HEK293 (cell line): ENCODE results near the gene SERPINI1.

Experiments used
- ZFP3 ChIP-seq: fragments of 450-650 bp; formaldehyde crosslinking; IDR thresholded peaks from 2 replicates; pipeline ENCODE4 v1.5.1; 2016; ENCODE audit warnings: low read depth, missing biosample characterization, missing genetic modification characterization
- ZFP37 ChIP-seq: fragments of 450-650 bp; formaldehyde crosslinking; IDR thresholded peaks from 2 replicates; pipeline ENCODE4 v1.5.1; 2016; ENCODE audit warnings: missing biosample characterization, missing genetic modification characterization
- ZNF133 ChIP-seq: fragments of 450-650 bp; formaldehyde crosslinking; IDR thresholded peaks from 2 replicates; pipeline ENCODE4 v1.5.1; 2016; ENCODE audit warnings: missing biosample characterization, missing genetic modification characterization
- ZNF174 ChIP-seq: fragments of 450-650 bp; formaldehyde crosslinking; IDR thresholded peaks from 2 replicates; pipeline ENCODE4 v1.5.0; 2017; ENCODE audit warnings: missing biosample characterization, mild to moderate bottlenecking, missing genetic modification characterization
- ZNF239 ChIP-seq: fragments of 450-650 bp; formaldehyde crosslinking; IDR thresholded peaks from 2 replicates; pipeline ENCODE4 v1.5.1; 2016; ENCODE audit warnings: missing biosample characterization, missing genetic modification characterization
- ZNF394 ChIP-seq: fragments of 450-650 bp; formaldehyde crosslinking; IDR thresholded peaks from 2 replicates; pipeline ENCODE4 v1.5.1; 2016; ENCODE audit warnings: missing biosample characterization, missing genetic modification characterization, mild to moderate bottlenecking, moderate library complexity, borderline replicate concordance
- ZNF670 ChIP-seq: fragments of 450-650 bp; formaldehyde crosslinking; IDR thresholded peaks from 2 replicates; pipeline ENCODE4 v1.5.1; 2016; ENCODE audit warnings: missing biosample characterization, missing genetic modification characterization, low read depth
- TF ChIP-seq, protein P1 (sequence below): IDR thresholded peaks from 2 replicates; pipeline ENCODE4 v1.6.1; 2011; ENCODE audit warnings: mild to moderate bottlenecking, low read depth, low read length, borderline replicate concordance
- TF ChIP-seq, protein P2 (sequence below): fragments of 450-650 bp; formaldehyde crosslinking; IDR thresholded peaks from 2 replicates; pipeline ENCODE4 v1.5.1; 2016; ENCODE audit warnings: missing biosample characterization, missing genetic modification characterization
- TF ChIP-seq, protein P3 (sequence below): fragments of 450-650 bp; formaldehyde crosslinking; conservative IDR thresholded peaks from 2 replicates; pipeline ENCODE4 v1.5.1; 2016; ENCODE audit warnings: low read depth, missing biosample characterization, missing genetic modification characterization

GRCh38 chr3:167750272-167750971, 14.9 kb downstream of the SERPINI1 start:
- TF ChIP-seq ZNF174 (tag by site-specific recombination), result no peak
- TF ChIP-seq, protein P1, sequence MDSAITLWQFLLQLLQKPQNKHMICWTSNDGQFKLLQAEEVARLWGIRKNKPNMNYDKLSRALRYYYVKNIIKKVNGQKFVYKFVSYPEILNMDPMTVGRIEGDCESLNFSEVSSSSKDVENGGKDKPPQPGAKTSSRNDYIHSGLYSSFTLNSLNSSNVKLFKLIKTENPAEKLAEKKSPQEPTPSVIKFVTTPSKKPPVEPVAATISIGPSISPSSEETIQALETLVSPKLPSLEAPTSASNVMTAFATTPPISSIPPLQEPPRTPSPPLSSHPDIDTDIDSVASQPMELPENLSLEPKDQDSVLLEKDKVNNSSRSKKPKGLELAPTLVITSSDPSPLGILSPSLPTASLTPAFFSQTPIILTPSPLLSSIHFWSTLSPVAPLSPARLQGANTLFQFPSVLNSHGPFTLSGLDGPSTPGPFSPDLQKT, result no peak
- no peak for TF ChIP-seq ZFP3
- TF ChIP-seq, protein P2, sequence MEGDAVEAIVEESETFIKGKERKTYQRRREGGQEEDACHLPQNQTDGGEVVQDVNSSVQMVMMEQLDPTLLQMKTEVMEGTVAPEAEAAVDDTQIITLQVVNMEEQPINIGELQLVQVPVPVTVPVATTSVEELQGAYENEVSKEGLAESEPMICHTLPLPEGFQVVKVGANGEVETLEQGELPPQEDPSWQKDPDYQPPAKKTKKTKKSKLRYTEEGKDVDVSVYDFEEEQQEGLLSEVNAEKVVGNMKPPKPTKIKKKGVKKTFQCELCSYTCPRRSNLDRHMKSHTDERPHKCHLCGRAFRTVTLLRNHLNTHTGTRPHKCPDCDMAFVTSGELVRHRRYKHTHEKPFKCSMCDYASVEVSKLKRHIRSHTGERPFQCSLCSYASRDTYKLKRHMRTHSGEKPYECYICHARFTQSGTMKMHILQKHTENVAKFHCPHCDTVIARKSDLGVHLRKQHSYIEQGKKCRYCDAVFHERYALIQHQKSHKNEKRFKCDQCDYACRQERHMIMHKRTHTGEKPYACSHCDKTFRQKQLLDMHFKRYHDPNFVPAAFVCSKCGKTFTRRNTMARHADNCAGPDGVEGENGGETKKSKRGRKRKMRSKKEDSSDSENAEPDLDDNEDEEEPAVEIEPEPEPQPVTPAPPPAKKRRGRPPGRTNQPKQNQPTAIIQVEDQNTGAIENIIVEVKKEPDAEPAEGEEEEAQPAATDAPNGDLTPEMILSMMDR, result no peak
- no peak for TF ChIP-seq ZNF670
- TF ChIP-seq ZFP37 (tag by site-specific recombination), result no peak
- no peak for TF ChIP-seq ZNF239
- TF ChIP-seq, protein P3, sequence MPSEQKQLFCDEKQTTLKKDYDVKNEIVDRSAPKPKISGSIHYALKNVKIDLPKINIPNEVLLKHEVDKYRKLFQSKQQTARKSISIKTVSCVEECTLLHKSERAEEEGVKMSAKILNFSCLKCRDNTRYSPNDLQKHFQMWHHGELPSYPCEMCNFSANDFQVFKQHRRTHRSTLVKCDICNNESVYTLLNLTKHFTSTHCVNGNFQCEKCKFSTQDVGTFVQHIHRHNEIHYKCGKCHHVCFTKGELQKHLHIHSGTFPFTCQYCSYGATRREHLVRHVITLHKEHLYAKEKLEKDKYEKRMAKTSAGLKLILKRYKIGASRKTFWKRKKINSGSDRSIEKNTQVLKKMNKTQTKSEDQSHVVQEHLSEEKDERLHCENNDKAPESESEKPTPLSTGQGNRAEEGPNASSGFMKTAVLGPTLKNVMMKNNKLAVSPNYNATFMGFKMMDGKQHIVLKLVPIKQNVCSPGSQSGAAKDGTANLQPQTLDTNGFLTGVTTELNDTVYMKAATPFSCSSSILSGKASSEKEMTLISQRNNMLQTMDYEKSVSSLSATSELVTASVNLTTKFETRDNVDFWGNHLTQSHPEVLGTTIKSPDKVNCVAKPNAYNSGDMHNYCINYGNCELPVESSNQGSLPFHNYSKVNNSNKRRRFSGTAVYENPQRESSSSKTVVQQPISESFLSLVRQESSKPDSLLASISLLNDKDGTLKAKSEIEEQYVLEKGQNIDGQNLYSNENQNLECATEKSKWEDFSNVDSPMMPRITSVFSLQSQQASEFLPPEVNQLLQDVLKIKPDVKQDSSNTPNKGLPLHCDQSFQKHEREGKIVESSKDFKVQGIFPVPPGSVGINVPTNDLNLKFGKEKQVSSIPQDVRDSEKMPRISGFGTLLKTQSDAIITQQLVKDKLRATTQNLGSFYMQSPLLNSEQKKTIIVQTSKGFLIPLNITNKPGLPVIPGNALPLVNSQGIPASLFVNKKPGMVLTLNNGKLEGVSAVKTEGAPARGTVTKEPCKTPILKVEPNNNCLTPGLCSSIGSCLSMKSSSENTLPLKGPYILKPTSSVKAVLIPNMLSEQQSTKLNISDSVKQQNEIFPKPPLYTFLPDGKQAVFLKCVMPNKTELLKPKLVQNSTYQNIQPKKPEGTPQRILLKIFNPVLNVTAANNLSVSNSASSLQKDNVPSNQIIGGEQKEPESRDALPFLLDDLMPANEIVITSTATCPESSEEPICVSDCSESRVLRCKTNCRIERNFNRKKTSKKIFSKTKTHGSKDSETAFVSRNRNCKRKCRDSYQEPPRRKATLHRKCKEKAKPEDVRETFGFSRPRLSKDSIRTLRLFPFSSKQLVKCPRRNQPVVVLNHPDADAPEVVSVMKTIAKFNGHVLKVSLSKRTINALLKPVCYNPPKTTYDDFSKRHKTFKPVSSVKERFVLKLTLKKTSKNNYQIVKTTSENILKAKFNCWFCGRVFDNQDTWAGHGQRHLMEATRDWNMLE (tag by site-specific recombination), result no peak
- no peak for TF ChIP-seq ZNF133 (tag by site-specific recombination)
- TF ChIP-seq ZNF394 (tag by site-specific recombination), result no peak
